ENCODE data around the gene CUL3. TPM values are rescaled to one million over a fixed set of nuclear protein-coding genes. Genes with fewer than 3 reads are reported as not detected.

Gene CUL3
- total RNA-seq, 1 experiment from 2014 or later, result 114 TPM

DNA sequence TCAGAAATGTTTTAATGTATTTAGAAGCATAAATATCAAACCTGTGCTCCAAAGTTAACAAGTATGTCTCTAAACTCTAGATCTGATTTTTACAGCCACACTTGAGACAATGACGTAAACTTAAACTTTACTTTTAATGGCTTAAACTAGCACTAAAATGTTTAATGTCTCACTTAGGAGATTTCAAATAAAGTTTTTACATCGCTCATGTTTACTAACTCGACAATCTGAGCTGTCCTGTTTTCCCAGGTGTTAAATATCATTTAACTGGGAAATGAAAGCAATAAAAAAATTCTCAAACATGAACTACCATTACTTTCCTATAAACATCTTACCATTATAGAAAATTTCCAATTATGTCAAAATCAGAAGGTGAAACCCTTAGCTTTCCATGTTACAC, 113.0 kb downstream of the CUL3 start:
- Mint-ChIP-seq H3K4me3 (no peak overlapping the region), H3K9me3 (no peaks in the 10 kb centered on the region), H3K27me3 (ENCODE audit: low read depth) (no peaks in the 10 kb centered on the region), H3K27ac (no peak overlapping the region), H3K4me1 (0 out of 4 replicates have a peak, but pooled peaks cover 0 to 2% of the 10 kb centered on the region in 2 experiments), H3K36me3 (ENCODE audit: insufficient read depth in 1 of 3, low read depth in 3 of 3) (peaks cover 13 to 26% (median 24%) of the 10 kb centered on the region in 3 experiments; a peak in 6 of 7 replicates)
- H4K20me1 ChIP-seq (ENCODE audit: control insufficient read depth, insufficient read depth, insufficient read length), result no peaks in the 10 kb centered on the region
- no peak overlapping the region for H3T11ph ChIP-seq (ENCODE audit: low read length)
- H3K18ac ChIP-seq (ENCODE audit: insufficient read length, low read depth, low read length), result no peak overlapping the region
- H3K14ac ChIP-seq (ENCODE audit: insufficient read depth, low read length), result no peak overlapping the region
- no peak overlapping the region for H4K8ac ChIP-seq (replicated peaks; ENCODE audit: insufficient read length, low read depth, low read length)
- H3K56ac ChIP-seq (ENCODE audit: insufficient read length, low read depth, low read length), result no peak overlapping the region
- H3K9ac ChIP-seq (ENCODE audit: extremely low read depth, insufficient read length, low read length), result no peak overlapping the region
- no peak overlapping the region for H2BK5ac ChIP-seq (ENCODE audit: insufficient read length, low read length)
- no peak overlapping the region for H4K5ac ChIP-seq (ENCODE audit: insufficient read length, low read depth, low read length)
- no peaks in the 10 kb centered on the region for H3K27me3 ChIP-seq (ENCODE audit: insufficient read depth, low read length)
- no peak overlapping the region for H2BK20ac ChIP-seq (ENCODE audit: low read depth, low read length, poor library complexity, severe bottlenecking)
- no peaks in the 10 kb centered on the region for H3K9me3 ChIP-seq (ENCODE audit: control insufficient read depth, low read depth, low read length)
- DNase-seq, result no peak
- H2BK12ac ChIP-seq (ENCODE audit: insufficient read length, low read depth, low read length), result no peak overlapping the region
- no peaks in the 10 kb centered on the region for H3K79me2 ChIP-seq (ENCODE audit: insufficient read depth, low read length)
- H3K79me1 ChIP-seq (ENCODE audit: insufficient read depth, low read depth, low read length, poor library complexity, severe bottlenecking), result no peaks in the 10 kb centered on the region
- no peak overlapping the region for H3K27ac ChIP-seq (ENCODE audit: insufficient read length, low read depth, low read length)
- no CpG with 5 or more reads among the region's 3 CpGs for WGBS (ENCODE audit: extremely low coverage, insufficient read length, low lambda C conversion rate)
- H3K23me2 ChIP-seq (ENCODE audit: insufficient read length, low read depth, low read length, poor library complexity, severe bottlenecking), result no peaks in the 10 kb centered on the region
- H3K23ac ChIP-seq (ENCODE audit: insufficient read length, low read depth, low read length), result no peak overlapping the region
- H3K4ac ChIP-seq (ENCODE audit: low read depth, low read length), result no peak overlapping the region
- H3K4me1 ChIP-seq (ENCODE audit: insufficient read depth, low read length), result no peaks in the 10 kb centered on the region
- no peak overlapping the region for H4K91ac ChIP-seq (ENCODE audit: insufficient read length, low read depth, low read length)
- no peak overlapping the region for H2BK120ac ChIP-seq (ENCODE audit: low read depth, low read length, poor library complexity, severe bottlenecking)
- no peak overlapping the region for H2AFZ ChIP-seq (ENCODE audit: low read length)
- H2AK5ac ChIP-seq (ENCODE audit: insufficient read length, low read length), result no peak overlapping the region
- no peak overlapping the region for H3K4me2 ChIP-seq (ENCODE audit: insufficient read depth, insufficient read length, low read length)
- TF ChIP-seq, protein P1, sequence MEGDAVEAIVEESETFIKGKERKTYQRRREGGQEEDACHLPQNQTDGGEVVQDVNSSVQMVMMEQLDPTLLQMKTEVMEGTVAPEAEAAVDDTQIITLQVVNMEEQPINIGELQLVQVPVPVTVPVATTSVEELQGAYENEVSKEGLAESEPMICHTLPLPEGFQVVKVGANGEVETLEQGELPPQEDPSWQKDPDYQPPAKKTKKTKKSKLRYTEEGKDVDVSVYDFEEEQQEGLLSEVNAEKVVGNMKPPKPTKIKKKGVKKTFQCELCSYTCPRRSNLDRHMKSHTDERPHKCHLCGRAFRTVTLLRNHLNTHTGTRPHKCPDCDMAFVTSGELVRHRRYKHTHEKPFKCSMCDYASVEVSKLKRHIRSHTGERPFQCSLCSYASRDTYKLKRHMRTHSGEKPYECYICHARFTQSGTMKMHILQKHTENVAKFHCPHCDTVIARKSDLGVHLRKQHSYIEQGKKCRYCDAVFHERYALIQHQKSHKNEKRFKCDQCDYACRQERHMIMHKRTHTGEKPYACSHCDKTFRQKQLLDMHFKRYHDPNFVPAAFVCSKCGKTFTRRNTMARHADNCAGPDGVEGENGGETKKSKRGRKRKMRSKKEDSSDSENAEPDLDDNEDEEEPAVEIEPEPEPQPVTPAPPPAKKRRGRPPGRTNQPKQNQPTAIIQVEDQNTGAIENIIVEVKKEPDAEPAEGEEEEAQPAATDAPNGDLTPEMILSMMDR (conservative IDR thresholded peaks at IDR 0.05), result no peak
- no peak overlapping the region for H2BK15ac ChIP-seq (ENCODE audit: low read depth, low read length)

Data from H9 (cell line).